ENCODE results near the gene WNT5B.

WNT5B gene

GRCh38 chr12:1656902-1657301 is 27.9 kb downstream of the WNT5B start:
- FAIRE-seq: no peak

- FAIRE-seq: no peak
Observed at GRCh38 chr12:1657688-1658087, 28.7 kb downstream of the WNT5B start.

DNA sequence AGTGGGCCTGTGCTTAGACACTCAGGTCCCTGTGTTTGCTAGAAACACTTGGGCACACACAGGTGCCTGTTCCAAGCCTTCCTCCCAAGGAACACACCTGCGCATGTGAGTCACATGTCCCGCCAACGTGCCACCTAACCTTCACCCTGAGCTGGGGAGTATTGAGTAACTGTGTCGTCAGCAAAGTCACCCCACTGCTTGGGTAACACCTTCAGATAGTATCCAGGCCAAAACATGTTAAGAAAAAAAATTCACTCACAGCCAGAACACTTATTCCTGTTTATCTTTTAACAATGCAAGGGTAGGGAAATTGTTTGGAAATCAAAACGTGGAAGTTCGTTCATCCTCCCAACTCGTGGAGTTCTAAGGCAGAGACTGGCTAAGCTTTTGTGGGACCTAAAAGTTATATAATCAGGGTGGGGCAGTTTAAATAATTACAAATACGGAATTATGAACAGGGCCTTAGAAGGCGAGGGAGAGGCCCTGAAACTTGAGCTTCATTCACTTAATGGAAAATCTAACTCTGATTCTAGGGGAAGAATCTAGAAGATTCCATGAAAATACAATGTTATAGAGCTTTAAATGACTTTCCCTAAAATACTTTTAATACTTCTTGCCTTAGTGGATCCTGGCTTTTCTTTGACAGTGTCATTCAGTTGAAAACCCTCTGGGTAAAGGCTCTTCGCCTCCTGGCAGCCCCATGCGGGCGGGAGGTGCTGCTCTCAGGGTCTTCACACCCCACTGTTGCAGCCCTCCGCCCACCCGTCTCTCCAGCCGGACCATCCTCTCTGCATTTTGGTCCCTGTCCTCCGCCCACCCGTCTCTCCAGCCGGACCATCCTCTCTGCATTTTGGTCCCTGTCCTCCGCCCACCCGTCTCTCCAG is 31.5 kb downstream of the WNT5B start:
- peak; percentile 42 for FAIRE-seq

- FAIRE-seq: no peak
Observed at GRCh38 chr12:1661553-1662335, 32.7 kb downstream of the WNT5B start.

DNA sequence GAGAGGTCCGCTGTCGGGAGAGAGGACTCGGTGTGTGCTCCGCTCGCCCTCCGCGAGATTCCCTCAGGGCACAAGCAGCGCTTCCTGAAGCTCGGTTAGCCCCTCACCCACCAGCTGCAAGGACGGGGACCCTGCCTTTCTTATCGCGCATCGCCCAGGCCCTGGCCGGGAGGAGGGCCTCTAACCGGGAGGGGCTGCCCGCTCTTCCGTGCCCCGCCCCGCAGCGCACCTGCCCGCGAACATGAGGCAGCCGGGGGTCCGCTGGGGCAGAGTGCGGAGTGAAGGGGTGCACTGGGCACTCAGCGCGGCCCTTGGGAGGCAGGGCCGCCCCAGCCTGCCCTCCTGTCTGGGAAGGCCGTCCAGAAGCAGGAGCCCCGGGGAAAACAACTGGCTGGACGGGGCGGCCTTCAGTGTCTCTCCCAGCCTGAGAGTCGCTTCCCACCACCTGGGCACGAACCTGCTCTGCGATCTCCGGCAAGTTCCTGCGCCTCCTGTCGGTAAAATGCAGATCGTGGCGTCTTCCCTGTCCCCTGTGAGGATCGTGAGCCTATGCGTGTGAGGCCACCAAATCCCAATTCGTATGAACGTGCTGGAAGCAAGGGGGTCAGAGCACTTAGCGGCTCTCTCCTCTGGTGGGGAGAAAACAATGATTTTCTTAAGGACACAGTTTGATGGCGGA is 33.9 kb downstream of the WNT5B start:
- FAIRE-seq: no peak

DNA sequence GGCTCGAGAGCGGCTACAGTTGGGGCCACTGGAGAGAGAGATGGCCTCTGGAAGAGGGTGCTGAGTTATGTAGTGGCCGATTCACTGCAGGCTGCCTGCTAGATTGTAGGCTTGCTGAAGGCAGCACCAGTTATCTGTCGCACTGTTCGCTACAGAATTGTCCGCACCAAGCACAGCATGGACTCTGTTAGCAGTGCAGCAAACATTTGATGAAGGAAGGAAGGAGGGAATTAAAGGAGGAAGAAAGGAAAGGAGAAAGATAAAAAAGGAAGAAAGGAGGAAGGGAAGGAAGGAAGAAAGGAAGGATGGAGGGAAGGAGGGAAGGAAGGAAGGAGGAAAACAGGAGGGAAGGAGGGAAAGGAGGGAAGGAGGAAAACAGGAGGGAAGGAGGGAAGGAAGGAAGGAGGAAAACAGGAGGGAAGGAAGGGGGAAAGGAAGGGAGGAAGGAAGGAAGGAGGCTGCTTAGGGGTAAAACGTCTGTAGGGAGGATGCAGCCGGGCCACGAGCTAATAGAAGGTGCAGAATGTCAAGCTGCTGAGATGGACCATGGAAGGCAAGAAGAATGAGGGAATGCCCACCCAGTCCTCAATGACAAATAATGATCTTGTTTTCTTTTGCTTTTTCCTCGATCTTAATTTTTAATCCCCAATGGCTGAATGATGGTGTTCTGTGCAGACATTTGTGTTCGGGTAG is 34.6 kb downstream of the WNT5B start:
- no peak for FAIRE-seq

- FAIRE-seq: no peak
Observed at GRCh38 chr12:1665366-1665765, 36.3 kb downstream of the WNT5B start.

GRCh38 chr12:1666215-1666614 is 37.2 kb downstream of the WNT5B start:
- FAIRE-seq: no peak

- no peak for FAIRE-seq
Observed at GRCh38 chr12:1666685-1667162, 37.7 kb downstream of the WNT5B start.

GRCh38 chr12:1668833-1669543 is 40.0 kb downstream of the WNT5B start:
- FAIRE-seq: no peak

DNA sequence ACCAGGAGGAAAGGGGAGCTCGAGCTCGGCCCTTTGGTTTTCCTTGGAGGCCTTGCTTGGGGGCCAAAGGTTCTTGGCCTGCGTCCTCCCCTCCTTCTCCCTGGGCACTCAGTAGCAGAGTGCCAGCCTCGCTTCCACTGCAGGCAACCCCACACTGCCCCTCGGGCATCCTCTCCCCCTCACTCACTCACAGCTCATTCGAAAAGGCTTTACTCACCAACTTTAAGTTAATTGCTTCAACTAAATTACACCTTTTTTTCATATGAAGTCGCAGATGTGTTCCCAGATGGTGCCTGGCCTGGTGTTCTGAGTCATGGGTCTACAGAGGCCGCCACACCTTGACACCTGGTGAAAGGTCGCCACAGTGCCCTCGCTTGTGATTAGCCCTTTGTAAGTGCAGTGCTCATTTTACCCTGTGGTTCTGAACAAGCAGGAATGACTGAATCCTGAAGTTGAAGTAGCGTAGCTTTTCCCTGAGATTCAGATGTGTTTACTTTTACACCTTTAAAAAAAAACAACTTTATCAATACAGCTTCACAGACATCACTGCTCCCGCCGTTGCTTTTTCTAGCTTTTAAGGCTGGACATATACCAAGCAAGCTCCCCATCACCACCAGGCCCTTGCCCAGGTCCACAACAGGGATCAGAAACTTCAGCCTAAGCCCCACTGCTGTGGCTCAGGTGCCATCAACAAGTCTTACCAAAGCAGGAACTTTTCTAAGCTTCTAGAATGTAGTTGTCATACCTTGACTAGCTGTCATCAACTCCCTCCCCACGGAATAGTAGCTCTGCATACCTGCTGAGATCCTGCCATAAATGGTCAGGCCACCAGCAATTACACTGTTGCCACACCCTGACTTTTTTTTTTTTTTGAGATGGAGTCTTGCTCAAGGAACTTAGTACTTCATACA is 41.6 kb downstream of the WNT5B start:
- FAIRE-seq: no peak

DNA sequence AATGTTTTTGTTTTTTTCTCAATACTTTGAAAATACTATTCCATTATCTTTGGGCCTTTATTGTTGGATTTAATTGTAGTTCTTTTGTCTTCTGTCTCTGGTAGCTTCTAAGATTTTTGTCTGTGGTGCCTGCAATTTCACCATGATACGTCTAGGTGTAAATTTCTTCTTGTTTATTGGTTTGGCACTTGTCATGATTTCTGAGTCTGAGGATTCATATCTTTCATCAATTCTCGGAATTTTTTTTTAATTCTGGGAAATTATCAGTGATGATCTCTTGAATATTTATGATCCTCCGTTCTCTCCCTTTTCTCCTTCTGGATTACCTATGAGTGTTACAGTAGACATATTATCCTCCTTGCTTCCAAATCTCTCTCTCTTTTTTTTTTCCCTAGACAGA is 47.0 kb downstream of the WNT5B start:
- FAIRE-seq: no peak

DNA sequence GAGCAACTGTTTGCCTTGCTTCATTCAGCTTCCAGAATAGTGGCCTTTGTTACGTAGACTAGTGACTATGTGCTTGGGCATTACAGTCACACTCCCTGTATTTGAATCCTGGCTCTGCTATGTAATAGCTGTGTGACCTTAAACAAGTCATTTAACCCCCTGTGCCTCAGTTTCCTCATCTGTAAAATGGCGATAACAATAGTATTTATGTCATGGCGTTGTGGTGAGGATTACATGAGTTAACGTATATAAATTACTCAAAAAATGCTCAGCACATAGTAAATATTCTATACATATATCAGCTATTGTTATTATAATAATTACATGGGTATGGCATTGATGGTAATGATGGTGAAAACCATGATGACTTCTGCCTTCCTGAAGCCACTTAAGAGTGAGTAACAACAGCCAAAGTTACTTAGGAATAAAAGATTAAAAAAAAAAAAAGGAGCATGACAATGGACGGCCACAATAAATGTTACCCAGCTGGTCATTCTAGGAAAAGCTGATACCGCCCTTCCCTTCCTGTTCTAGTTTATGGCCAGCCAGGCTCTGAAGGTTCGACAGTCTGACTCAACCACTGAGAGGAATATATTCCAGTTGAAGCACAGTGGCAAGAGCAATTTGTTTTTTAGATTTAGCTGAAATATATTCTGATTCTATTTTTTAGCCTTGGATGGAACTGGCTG is 51.9 kb downstream of the WNT5B start:
- FAIRE-seq: no peak

DNA sequence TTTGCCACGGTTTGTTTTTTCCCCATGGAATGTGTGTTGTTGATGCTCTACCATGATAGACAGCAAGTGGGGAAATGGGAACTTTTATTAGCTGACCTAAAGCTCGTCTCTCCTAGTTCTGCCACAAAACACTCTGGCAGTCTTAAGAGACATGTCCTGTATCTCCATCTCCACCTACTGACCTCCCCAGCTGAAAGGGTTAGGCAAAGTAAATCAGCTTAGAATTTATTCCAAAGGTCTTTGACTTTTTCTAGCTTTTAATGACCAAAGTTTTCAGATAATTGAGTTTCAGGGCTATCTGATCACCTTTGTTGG is 52.4 kb downstream of the WNT5B start:
- no peak for FAIRE-seq

DNA sequence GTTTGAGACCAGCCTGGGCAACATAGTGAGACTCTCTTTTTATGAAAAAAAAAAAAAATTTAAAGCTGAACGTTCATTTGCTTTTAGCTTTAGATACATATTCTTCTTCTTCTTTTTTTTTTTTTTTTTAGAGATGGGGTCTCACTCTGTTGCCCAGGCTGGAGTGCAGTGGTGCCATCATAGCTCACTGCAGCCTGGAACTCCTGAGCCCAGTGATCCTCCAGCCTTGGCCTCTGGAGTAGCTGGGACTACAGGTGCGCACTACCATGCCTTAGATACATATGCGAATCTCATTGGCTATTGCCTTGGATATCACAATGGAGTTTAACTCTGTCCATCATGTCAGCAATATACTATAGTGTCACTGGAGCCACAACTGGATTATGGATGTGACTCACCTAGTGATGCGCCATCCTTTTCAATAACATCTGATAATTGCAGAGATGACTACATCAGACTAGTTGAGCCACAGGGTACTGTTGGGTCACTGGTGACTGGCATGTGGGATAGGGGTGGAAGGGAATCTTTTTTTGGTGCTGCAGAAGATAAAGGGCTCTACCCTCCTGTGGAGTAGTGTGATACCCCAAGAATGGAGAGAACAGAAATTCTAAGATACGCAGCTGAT is 59.2 kb downstream of the WNT5B start:
- no peak for FAIRE-seq

GRCh38 chr12:1690578-1691122 is 61.6 kb downstream of the WNT5B start, which contains the start of gene ADIPOR2:
Gene ADIPOR2 (plus strand): TSS chr12:1691070. CDS start chr12:1754344, 63,274 bp downstream.
- peak; percentile 79 for FAIRE-seq

DNA sequence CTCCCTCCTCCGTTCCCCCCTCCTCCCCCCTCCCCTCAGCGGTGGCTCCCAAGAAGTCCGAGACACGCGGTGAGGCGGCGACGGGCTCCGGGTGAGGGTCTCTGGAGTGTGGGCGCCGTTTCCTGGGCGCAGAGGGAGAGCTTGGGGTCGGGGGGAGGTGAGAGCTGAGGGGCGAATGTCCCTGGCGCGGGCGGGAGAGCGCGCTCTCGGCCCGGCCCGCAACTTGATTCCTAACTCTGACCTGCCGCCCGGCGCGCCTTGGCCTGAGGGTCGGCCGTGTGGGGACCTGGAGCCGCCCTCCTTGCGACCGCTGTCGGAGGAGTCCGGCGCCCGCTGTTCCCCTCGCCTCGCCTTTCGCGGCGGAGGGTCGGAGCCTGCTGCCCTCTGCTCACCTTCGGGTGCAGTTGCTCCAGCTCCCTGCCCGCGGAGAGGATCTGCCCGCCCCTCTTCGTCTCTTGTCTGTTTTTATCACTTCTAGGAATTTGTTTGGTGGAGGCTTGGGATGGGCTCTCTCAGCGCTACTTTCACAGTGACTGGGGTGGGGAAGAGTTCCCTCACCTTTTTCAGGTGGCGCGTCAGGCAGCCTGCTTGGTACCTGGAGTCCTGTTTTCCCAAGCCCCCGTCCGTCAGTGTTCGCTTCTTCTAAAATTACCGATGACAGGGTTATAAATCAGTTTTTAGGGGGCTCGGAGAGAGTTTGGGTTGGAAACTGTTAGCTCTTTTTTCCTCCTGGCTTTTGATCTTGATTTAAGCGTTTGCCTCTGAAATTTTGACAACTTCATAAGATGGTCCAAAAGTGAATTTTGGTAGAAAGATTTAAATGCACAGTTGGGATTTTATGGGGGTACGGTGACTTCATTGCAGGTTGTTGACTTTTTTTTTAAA is 62.3 kb downstream of the WNT5B start:
- FAIRE-seq: no peak

DNA sequence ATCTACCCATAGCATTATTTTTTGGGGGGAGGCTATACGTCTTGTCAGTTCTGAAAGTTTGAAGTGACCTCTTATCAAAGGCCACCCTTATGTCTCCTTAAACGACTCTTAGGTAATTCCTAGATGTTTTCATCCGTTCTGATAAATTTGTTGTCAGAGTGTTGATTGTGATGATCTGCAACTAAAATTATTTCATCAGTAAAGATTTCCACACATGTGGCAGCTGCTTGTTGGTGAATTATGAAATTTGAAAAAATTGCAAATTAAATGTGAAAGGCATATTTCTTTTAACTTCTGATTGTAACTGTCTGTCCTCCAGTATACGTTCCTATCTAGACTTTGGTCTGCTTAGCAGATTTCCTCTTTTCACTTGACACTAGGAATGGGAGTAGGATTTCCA is 63.2 kb downstream of the WNT5B start:
- peak; percentile 45 for FAIRE-seq

Measured in G401.6 (cell line).